Measurements from ENCODE around the gene DNAH6. TPM values are rescaled to one million over a fixed set of nuclear protein-coding genes. Genes with fewer than 3 reads are reported as not detected.

DNAH6 gene
- polyA plus RNA-seq, 3 donors, result 0.04 TPM; not detected in 2

DNA sequence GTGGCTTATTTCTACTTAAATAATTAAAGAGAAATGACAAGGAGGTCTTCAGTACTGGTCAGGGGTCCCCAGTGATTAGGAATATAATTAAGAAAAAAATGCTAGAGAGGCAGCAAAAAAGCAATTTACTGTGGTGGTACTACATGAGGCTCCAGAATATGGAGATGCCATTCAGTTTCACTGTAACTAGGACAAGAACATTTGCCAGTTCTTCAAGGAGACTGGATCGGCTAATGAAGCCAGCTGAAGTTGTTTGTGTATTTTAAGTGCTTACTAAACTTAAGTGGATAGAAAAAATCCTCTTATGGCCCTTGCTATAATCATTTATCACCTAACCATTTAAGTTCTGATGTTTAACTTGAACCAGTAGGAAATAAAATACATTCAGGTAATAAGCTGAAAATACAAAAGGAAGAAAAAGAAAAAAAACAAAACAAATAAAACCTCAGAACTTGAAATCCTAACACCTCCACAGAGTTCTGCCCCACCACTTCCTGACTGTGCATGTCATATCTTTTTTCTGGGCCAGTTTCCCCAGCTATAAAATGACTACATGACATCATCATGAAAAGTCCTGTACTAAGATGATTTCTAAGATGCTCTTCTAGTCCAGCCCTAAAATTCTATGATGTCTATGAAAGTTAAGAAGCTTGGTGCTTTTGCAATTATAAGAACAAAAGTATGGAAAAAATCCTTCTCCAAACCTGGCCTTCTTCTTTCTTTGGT is 266.6 kb downstream of the DNAH6 start:
- WGBS (ENCODE audit: insufficient coverage), result no CpG with 5 or more reads among the region's 1 CpG
- H3K27ac Mint-ChIP-seq, result no peak overlapping the region
- Histone ChIP-seq H2AFZ (ENCODE audit: insufficient read depth, low read depth, low read length, poor library complexity, severe bottlenecking) (peak overlapping the region; percentile 36), H3K9me3 (replicated peaks in 1 of 2; ENCODE audit: control insufficient read depth in 1 of 2, insufficient read depth in 1 of 2, low read length in 2 of 2) (no peaks in the 10 kb centered on the region), H3K36me3 (replicated peaks in 1 of 2; ENCODE audit: control insufficient read depth in 1 of 2, insufficient read depth in 2 of 2, low read length in 2 of 2) (no peaks in the 10 kb centered on the region), H3K27me3 (ENCODE audit: control insufficient read depth in 2 of 2, insufficient read depth in 2 of 2, low read length in 2 of 2) (no peaks in the 10 kb centered on the region), H3K4me2 (replicated peaks; ENCODE audit: extremely low read depth, low read length, poor library complexity, severe bottlenecking) (no peak overlapping the region), H3K27ac (ENCODE audit: low read depth in 1 of 2, low read length in 2 of 2) (no peak overlapping the region), H3K9ac (ENCODE audit: insufficient read depth, low read length, poor library complexity, severe bottlenecking) (no peak overlapping the region), H3K79me2 (ENCODE audit: insufficient read depth, low read length) (no peaks in the 10 kb centered on the region), H4K20me1 (ENCODE audit: insufficient read depth, low read length) (no peaks in the 10 kb centered on the region), H3K4me3 (replicated peaks in 1 of 3; ENCODE audit: low read depth in 2 of 3, low read length in 3 of 3) (no peak overlapping the region), H3K4me1 (ENCODE audit: control insufficient read depth in 1 of 2, insufficient read depth in 2 of 2, low read length in 2 of 2) (no peaks in the 10 kb centered on the region)
- H3K9me3 Mint-ChIP-seq, result peaks cover 0 to 5% (median 2%) of the 10 kb centered on the region in 7 donors
- no peak for DNase-seq
- H3K27me3 Mint-ChIP-seq (ENCODE audit: low read depth in 3 of 3), result peaks cover 0 to 3% (median 0%) of the 10 kb centered on the region in 3 donors
- H3K4me3 Mint-ChIP-seq, result no peak overlapping the region
- H3K4me1 Mint-ChIP-seq, result no peaks in the 10 kb centered on the region
- TF ChIP-seq, protein P1, sequence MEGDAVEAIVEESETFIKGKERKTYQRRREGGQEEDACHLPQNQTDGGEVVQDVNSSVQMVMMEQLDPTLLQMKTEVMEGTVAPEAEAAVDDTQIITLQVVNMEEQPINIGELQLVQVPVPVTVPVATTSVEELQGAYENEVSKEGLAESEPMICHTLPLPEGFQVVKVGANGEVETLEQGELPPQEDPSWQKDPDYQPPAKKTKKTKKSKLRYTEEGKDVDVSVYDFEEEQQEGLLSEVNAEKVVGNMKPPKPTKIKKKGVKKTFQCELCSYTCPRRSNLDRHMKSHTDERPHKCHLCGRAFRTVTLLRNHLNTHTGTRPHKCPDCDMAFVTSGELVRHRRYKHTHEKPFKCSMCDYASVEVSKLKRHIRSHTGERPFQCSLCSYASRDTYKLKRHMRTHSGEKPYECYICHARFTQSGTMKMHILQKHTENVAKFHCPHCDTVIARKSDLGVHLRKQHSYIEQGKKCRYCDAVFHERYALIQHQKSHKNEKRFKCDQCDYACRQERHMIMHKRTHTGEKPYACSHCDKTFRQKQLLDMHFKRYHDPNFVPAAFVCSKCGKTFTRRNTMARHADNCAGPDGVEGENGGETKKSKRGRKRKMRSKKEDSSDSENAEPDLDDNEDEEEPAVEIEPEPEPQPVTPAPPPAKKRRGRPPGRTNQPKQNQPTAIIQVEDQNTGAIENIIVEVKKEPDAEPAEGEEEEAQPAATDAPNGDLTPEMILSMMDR (IDR thresholded peaks at IDR 0.05), result no peak
- H3K36me3 Mint-ChIP-seq, result no peaks in the 10 kb centered on the region
- intact Hi-C loops (cut with micrococcal nuclease), result no loop called here

DNA sequence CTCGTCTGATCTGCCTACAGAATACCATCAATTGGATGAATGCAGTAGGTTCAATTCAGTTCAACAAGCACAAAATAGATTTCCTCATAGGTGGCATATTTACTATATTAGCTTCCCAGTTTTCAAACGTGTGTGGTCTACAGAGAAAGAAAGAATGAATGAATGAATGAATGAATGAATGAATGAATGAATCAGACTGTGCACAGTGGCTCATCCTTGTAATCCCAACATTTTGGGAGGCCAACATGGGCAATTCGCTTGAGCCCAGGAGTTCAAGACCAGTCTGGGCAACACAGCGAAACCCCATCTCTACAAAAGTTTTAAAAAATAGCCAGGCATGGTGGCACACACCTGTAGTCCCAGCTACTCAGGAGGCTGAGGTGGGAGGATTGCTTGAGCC is 269.7 kb downstream of the DNAH6 start:
- Histone ChIP-seq H3K4me3 (replicated peaks in 1 of 3; ENCODE audit: low read depth in 2 of 3, low read length in 3 of 3) (no peak overlapping the region), H3K9me3 (replicated peaks in 1 of 2; ENCODE audit: control insufficient read depth in 1 of 2, insufficient read depth in 1 of 2, low read length in 2 of 2) (no peaks in the 10 kb centered on the region), H2AFZ (ENCODE audit: insufficient read depth, low read depth, low read length, poor library complexity, severe bottlenecking) (no peak overlapping the region), H3K79me2 (ENCODE audit: insufficient read depth, low read length) (no peaks in the 10 kb centered on the region), H3K4me2 (replicated peaks; ENCODE audit: extremely low read depth, low read length, poor library complexity, severe bottlenecking) (no peak overlapping the region), H3K27ac (ENCODE audit: low read depth in 1 of 2, low read length in 2 of 2) (no peak overlapping the region), H4K20me1 (ENCODE audit: insufficient read depth, low read length) (no peaks in the 10 kb centered on the region), H3K36me3 (replicated peaks in 1 of 2; ENCODE audit: control insufficient read depth in 1 of 2, insufficient read depth in 2 of 2, low read length in 2 of 2) (no peaks in the 10 kb centered on the region), H3K9ac (ENCODE audit: insufficient read depth, low read length, poor library complexity, severe bottlenecking) (no peak overlapping the region), H3K4me1 (ENCODE audit: control insufficient read depth in 1 of 2, insufficient read depth in 2 of 2, low read length in 2 of 2) (no peaks in the 10 kb centered on the region), H3K27me3 (ENCODE audit: control insufficient read depth in 2 of 2, insufficient read depth in 2 of 2, low read length in 2 of 2) (no peaks in the 10 kb centered on the region)
- DNase-seq, result no peak
- no peaks in the 10 kb centered on the region for H3K36me3 Mint-ChIP-seq
- no peak overlapping the region for H3K27ac Mint-ChIP-seq
- TF ChIP-seq, protein P1 (IDR thresholded peaks at IDR 0.05), result no peak
- no peak overlapping the region for H3K4me3 Mint-ChIP-seq
- no peaks in the 10 kb centered on the region for H3K4me1 Mint-ChIP-seq
- no CpG with 5 or more reads among the region's 4 CpGs for WGBS (ENCODE audit: insufficient coverage)
- intact Hi-C loops (cut with micrococcal nuclease), result no loop called here
- peaks cover 0 to 5% (median 0%) of the 10 kb centered on the region in 7 donors for H3K9me3 Mint-ChIP-seq
- H3K27me3 Mint-ChIP-seq (ENCODE audit: low read depth in 3 of 3), result peaks cover 0 to 3% (median 0%) of the 10 kb centered on the region in 3 donors
